Kasumi-1 (cell line): Measurements from ENCODE around the gene POLR3GL.
"Not testable (repeated sequence)": the region's sequence is repeated elsewhere in the genome, so short reads cannot be mapped to it uniquely, and the experiment has no call there.

Experiments used
- DNase-seq, 2 experiments: peaks; one replicate each; lab custom pipeline; 2025; lab: John Stamatoyannopoulos, UW

POLR3GL gene

GRCh38 chr1:146020058-146021049 lies 55.9 kb downstream of the POLR3GL start:
- no peak for DNase-seq

GRCh38 chr1:146021050-146021445 lies 56.6 kb downstream of the POLR3GL start:
- DNase-seq = no peak

GRCh38 chr1:146021622-146022402 lies 57.3 kb downstream of the POLR3GL start, which contains the start of gene HJV:
Gene HJV (minus strand): TSS chr1:146021735. CDS start chr1:146020231, 1,504 bp downstream.
- no peak for DNase-seq

- DNase-seq = no peak
These were observed 58.1 kb downstream of the POLR3GL start for GRCh38 chr1:146022403-146023127.

GRCh38 chr1:146025787-146026495 lies 61.5 kb downstream of the POLR3GL start:
- not testable (repeated sequence) for DNase-seq

- not testable (repeated sequence) for DNase-seq
These were observed 62.2 kb downstream of the POLR3GL start for GRCh38 chr1:146026650-146027049.
